Fibroblast of mammary gland (primary cell): Measurements from ENCODE around the gene EEF2.
"Not testable (repeated sequence)": the region's sequence is repeated elsewhere in the genome, so short reads cannot be mapped to it uniquely, and the experiment has no call there.

Experiments used
- DNase-seq: peaks from one replicate; pipeline ENCODE4 v3.0.0-alpha.2; 2010; ENCODE audit warnings: low read depth
- H3K4me3 ChIP-seq: 2 replicates; pipeline ENCODE4 v1.5.1; 2011; ENCODE audit warnings: low read depth, mild to moderate bottlenecking, low read length, moderate library complexity; ENCODE audit not compliant: control insufficient read depth
- TF ChIP-seq, protein P1 (sequence below): conservative IDR thresholded peaks from 2 replicates; pipeline ENCODE4 v1.5.1; 2011; ENCODE audit warnings: low read depth, low read length, inconsistent platforms; ENCODE audit not compliant: control insufficient read depth, insufficient read depth

The EEF2 gene

DNA sequence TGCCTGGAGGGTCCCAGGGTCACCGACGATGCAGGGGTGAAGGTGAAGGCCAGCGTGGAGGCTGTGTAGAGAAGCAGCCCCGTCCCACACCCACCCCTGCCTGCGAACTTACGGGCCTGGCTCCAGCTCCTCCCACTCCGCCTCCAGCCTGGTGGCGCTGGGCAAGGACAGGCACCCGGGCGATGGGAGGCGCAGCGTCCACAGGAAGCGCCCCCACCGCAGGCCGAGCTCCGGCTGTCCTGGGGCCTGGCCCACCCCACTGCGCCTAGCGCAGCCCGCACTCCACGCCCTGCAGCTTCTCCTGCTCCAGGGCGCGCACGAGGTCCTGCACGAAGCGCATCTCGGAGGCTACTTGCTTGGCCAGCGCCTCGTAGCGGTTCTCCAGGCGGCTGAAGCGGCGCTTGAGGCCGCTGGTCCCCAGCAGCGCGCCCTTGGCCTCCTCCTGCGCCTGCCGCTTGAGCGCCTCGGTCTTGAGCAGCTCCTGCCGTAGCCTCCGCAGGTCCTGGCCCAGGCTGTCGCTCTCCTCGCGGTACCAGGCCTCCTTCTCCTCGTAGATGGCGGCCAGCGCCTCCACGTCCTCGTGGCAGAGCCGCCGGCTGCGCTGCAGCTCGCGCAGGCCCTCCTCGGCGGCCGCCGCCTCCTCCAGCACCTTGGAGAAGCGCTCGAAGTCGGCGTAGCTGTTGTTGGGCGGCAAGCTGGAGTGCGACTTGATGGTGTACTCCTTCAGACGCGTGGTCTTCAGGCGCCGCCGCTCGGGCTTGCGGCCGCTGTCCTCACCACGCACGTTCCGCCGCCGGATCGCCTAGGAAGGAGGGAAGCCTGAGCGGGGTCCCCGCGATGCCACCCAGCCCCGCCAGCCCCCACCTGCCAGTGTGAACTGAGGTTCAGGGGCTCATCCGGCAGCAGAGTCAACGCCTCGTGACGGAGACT lies 26.2 kb downstream of the EEF2 start:
- no peak for DNase-seq
- TF ChIP-seq, protein P1, sequence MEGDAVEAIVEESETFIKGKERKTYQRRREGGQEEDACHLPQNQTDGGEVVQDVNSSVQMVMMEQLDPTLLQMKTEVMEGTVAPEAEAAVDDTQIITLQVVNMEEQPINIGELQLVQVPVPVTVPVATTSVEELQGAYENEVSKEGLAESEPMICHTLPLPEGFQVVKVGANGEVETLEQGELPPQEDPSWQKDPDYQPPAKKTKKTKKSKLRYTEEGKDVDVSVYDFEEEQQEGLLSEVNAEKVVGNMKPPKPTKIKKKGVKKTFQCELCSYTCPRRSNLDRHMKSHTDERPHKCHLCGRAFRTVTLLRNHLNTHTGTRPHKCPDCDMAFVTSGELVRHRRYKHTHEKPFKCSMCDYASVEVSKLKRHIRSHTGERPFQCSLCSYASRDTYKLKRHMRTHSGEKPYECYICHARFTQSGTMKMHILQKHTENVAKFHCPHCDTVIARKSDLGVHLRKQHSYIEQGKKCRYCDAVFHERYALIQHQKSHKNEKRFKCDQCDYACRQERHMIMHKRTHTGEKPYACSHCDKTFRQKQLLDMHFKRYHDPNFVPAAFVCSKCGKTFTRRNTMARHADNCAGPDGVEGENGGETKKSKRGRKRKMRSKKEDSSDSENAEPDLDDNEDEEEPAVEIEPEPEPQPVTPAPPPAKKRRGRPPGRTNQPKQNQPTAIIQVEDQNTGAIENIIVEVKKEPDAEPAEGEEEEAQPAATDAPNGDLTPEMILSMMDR = no peak
- H3K4me3 ChIP-seq = no peak overlapping the region

DNA sequence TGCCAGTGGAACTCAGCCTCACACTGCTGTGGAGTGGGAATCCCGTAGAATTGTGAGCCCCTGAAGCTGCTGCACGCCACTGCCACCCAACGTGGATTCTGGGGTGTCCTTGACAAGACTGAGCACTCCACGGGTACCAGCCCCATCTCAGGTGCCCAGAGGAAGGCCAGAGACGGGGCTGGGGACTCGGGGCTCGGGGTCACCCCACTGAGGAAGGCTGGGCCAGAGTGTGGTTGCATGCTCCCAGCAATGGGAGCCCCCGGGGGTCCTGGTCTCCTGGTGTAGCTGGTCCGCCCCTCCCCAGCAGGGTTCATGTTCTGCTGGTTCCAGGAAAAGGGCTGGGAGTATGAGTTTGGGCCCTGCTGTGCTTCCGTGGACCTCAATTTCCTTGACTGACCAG lies 29.6 kb downstream of the EEF2 start:
- H3K4me3 ChIP-seq = no peak overlapping the region
- TF ChIP-seq, protein P1 = no peak
- DNase-seq = no peak

DNA sequence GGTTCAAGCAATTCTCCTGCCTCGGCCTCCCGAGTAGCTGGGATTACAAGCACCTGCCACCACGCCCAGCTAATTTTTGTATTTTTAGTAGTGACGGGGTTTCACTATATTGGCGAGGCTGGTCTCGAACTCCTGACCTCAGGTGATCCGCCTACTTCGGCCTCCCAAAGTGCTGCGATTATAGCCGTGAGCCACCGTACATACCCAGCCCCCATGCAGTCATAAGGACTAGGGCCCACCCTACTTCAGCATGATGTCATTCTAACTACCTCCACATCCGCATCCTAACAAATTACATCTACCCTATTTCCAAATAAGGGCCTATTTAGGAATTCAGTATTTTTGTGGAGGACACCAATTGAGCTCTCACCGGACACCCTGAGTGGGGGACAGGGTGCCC lies 30.0 kb downstream of the EEF2 start:
- H3K4me3 ChIP-seq = not testable (repeated sequence)

DNA sequence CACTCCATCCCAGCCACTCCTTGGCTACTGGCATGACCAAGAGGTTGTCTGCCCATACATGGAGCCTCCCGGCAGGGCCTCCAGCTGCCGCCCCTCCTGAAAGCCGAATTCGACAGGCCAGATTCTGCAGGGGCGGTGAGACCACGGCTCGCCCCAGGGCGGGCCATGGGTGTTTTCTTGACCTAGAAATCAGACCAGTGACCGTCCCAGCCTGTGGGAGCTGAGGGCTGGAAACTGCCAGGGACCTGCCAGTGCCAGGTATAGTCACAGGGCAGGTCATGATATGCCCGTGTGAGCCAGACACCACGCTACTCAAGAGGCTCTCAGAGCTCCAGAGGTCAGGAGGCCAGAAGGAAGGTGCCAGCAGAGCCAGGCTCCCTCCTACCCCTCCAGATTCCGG lies 31.2 kb downstream of the EEF2 start:
- H3K4me3 ChIP-seq = no peak overlapping the region
- no peak for DNase-seq
- TF ChIP-seq, protein P1 = no peak

More for the DNA sequence above, 30.0 kb downstream of the EEF2 start:
- DNase-seq = not testable (repeated sequence)

DNA sequence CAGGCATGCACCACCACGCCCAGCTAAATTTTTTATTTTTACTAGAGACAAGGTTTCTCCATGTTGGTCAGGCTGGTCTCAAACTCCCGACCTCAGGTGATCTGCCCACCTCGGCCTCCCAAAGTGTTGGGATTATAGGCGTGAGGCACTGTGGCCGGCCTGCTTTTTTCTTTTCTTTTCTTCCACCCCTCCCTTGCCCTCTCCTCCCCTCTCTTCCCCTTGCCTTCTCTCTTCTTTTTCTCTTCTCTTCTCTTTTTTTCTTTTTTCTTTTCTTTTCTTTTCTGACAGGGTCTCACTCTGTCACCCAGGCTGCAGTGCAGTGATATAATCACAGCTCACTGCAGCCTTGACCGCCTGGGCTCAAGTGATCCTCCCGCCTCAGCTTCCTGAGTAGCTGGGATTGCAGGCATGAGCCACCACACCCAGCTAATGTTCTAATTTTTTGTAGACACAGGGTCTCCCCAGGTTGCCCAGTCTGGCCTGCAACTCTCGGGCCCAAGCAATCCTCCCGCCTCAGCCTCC lies 32.4 kb downstream of the EEF2 start:
- not testable (repeated sequence) for H3K4me3 ChIP-seq

DNA sequence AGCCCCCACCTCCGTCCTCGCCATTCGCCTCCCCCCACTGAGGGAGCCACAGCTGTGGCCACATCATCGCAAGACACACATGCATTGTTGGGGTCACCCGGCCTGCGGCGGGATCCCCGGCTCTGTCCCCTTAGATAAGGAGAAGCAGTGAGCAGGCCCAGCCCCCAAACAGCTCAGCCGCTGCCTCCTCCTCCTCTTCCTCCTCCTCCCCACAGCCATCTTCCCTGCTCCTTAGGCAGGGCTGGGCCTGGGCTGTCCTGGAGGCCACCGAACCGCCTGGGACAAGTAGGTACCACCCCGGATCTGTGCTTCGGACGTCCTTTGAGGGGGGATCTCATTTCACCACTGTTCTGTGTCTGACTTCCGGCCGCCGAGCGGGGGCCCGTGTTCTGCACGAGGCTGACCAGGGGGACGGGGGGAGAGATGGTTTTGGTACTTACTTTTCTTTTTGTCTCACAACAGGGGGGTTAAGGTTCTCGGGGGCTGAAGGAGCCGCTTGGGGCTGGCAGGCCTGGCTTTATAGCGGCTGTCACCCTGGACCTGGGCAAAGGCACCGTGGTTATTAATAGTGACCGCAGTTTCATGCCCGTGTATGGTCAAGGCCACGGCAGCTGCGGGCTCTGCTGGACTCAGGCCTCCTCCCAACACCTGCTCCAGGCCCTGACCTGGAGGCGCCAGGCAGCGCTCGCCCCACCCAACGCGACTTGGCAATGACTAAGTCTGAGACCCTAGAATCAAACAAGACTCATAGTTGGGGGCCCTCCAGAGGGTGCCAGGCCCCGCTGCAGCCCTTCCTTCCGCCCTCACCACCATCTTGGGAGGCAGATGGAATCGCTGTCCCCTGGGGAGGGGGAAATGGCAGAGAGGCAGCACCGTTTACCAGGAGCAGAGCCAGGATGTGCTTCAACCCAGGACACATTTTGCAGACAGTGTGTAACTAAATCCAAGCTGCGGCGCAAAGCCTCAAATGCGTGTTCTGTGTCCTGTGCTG lies 34.1 kb downstream of the EEF2 start:
- no peak for DNase-seq
- H3K4me3 ChIP-seq = no peak overlapping the region
- TF ChIP-seq, protein P1 = no peak

More for the DNA sequence above, 32.4 kb downstream of the EEF2 start:
- not testable (repeated sequence) for DNase-seq

DNA sequence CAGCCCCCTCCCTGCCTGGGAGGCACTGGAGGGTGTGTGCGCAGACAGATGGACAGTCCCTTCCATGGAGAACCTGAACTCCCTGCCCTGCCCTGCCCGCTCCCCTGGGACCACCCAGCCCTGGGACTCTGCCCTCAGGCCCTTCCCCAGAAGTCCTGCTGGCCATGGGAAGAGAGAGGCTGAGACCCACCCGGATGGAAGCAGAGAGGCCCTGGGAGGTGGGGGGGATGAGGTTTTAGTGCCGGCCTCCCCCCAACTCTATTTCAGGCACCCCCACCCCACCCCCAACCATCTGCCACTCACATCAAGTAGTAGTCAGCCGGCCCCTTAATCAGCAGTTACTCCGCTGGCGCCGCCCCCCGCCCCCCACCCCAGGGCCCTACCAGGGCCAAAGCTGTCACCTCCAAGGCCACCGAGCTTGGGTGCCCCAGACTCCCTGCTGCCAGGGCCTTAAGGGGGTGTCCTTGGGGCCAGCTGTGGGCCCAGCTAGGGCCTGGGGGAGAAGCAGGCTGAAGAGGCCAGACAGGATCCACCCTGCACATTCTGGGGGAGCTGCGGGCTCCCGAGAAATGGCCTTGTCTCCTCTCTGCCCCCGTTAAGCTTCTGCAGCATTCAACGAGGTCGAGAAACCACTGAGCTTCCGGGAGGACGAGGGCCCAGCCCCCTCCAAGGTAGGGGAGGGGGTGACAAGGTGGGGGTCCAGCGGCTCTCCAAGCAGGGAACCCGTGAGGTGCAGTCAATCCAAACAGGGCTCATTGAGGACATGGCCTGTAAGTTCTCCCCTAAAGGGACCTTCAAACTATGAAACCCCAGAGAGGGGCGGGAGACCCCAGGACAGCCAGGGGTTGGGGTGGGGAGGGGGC lies 35.0 kb downstream of the EEF2 start:
- H3K4me3 ChIP-seq = no peak overlapping the region
- TF ChIP-seq, protein P1 = no peak
- DNase-seq = no peak
